Hepatocyte (in vitro differentiated cells): ENCODE data around the gene TXNDC5. TPM values are rescaled to one million over a fixed set of nuclear protein-coding genes. Genes with fewer than 3 reads are reported as not detected.

ENCODE experiments used
- DNase-seq: peaks from one replicate; pipeline ENCODE4 v3.0.0-alpha.2; 2016; ENCODE audit warnings: low spot score
- H2AFZ ChIP-seq: fragments of 200-600 bp; sonication (generic); 2 replicates; pipeline ENCODE4 v1.6.0; 2016; ENCODE audit warnings: antibody characterized with exemption, mild to moderate bottlenecking
- H3K27ac ChIP-seq: fragments of 200-600 bp; sonication (generic); 2 replicates; pipeline ENCODE4 v1.5.1; 2016; ENCODE audit warnings: mild to moderate bottlenecking
- H3K27me3 ChIP-seq: fragments of 200-600 bp; sonication (generic); 2 replicates; pipeline ENCODE4 v1.6.1; 2016
- H3K36me3 ChIP-seq: fragments of 200-600 bp; sonication (generic); replicated peaks from 2 replicates; pipeline ENCODE4 v1.5.1; 2016; ENCODE audit warnings: low read depth; ENCODE audit not compliant: insufficient read depth
- H3K4me1 ChIP-seq: fragments of 200-600 bp; sonication (generic); 2 replicates; pipeline ENCODE4 v1.5.1; 2016; ENCODE audit warnings: mild to moderate bottlenecking, moderate library complexity; ENCODE audit not compliant: insufficient read depth
- H3K4me2 ChIP-seq: fragments of 200-600 bp; sonication (generic); 2 replicates; pipeline ENCODE4 v1.6.0; 2016
- H3K4me3 ChIP-seq: fragments of 200-600 bp; sonication (generic); 2 replicates; pipeline ENCODE4 v1.5.1; 2016; ENCODE audit warnings: mild to moderate bottlenecking
- H3K79me2 ChIP-seq: fragments of 200-600 bp; sonication (generic); 2 replicates; pipeline ENCODE4 v1.6.0; 2017; ENCODE audit warnings: mild to moderate bottlenecking
- H3K9me2 ChIP-seq: fragments of 200-600 bp; sonication (generic); replicated peaks from 2 replicates; pipeline ENCODE4 v1.6.0; 2017; ENCODE audit warnings: mild to moderate bottlenecking; ENCODE audit not compliant: insufficient read depth
- H3K9me3 ChIP-seq: fragments of 200-600 bp; sonication (generic); 2 replicates; pipeline ENCODE4 v1.5.1; 2016; ENCODE audit warnings: low read depth, mild to moderate bottlenecking
- H4K20me1 ChIP-seq: fragments of 200-600 bp; sonication (generic); 2 replicates; pipeline ENCODE4 v1.6.0; 2016; ENCODE audit warnings: mild to moderate bottlenecking; ENCODE audit not compliant: insufficient read depth, poor library complexity, severe bottlenecking
- CTCF ChIP-seq: fragments of 200-600 bp; sonication (generic); IDR thresholded peaks from 2 replicates; pipeline ENCODE4 v1.5.1; 2016; ENCODE audit warnings: antibody characterized with exemption, mild to moderate bottlenecking; ENCODE audit not compliant: poor library complexity
- EZH2 ChIP-seq: fragments of 200-600 bp; sonication (generic); IDR thresholded peaks from 2 replicates; pipeline ENCODE4 v1.6.1; 2016; ENCODE audit warnings: antibody characterized with exemption, mild to moderate bottlenecking, borderline replicate concordance
- EZH2phosphoT487 ChIP-seq: fragments of 200-600 bp; sonication (generic); IDR thresholded peaks from one replicate; pipeline ENCODE4 v1.6.1; 2018; ENCODE audit warnings: antibody characterized with exemption, mild to moderate bottlenecking, low read depth, moderate library complexity; ENCODE audit not compliant: unreplicated experiment, severe bottlenecking
- WGBS: methylation state at CpG from one replicate; pipeline ENCODE4 v1.1.6; 2016; ENCODE audit warnings: low lambda C conversion rate; ENCODE audit errors: missing lambda C conversion rate; 5-methylcytosine and 5-hydroxymethylcytosine counted together
- polyA plus RNA-seq: library from polyadenylated mRNA; unstranded; fragments of >200 nt; fragmentation: Nextera tagmentation; extraction: Ambion mirVana; gene quantifications from 2 replicates; pipeline ENCODE4 v1.2.1, GENCODE V29; 2016
- total RNA-seq: library from RNA; depleted of rRNA; stranded (reverse); fragments of >200 nt; gene quantifications from 2 replicates; pipeline ENCODE4 v1.2.3, GENCODE V29; 2014

Gene TXNDC5
- 222 and 241 TPM in 2 replicates for total RNA-seq
- polyA plus RNA-seq, result 177 and 238 TPM in 2 replicates

GRCh38 chr6:7910654-7911344 lies at the start of gene TXNDC5:
TSS of gene TXNDC5 (minus strand) at chr6:7910788. CDS start at chr6:7910776, 12 bp downstream.
- Histone ChIP-seq H3K4me1 (peaks cover 12% of the 10 kb centered on the region), H3K4me2 (peak within 1 kb of the TSS; percentile 98), H3K79me2 (peaks cover 40% of the 10 kb centered on the region), H3K27me3 (no peaks in the 10 kb centered on the region), H3K9me2 (no peaks in the 10 kb centered on the region), H2AFZ (peak within 1 kb of the TSS; percentile 96), H3K27ac (peak within 1 kb of the TSS; percentile 87), H3K36me3 (no peaks in the 10 kb centered on the region), H4K20me1 (peaks cover 34% of the 10 kb centered on the region), H3K9me3 (no peaks in the 10 kb centered on the region), H3K4me3 (peak within 1 kb of the TSS; percentile 77)
- peak; percentile 92 for DNase-seq
- TF ChIP-seq EZH2, result no peak
- no peak for TF ChIP-seq EZH2phosphoT487
- no peak for TF ChIP-seq CTCF
- 6% methylated on average over 35 of the region's 75 CpGs for WGBS

- TF ChIP-seq EZH2phosphoT487 (no peak), EZH2 (no peak), CTCF (no peak)
- Histone ChIP-seq H3K79me2 (no peaks in the 10 kb centered on the region), H3K36me3 (no peaks in the 10 kb centered on the region), H3K4me1 (no peaks in the 10 kb centered on the region), H3K27me3 (no peaks in the 10 kb centered on the region), H3K4me2 (no peak overlapping the region), H3K9me3 (no peaks in the 10 kb centered on the region), H4K20me1 (no peaks in the 10 kb centered on the region), H3K9me2 (no peaks in the 10 kb centered on the region), H3K4me3 (no peak overlapping the region), H2AFZ (no peak overlapping the region), H3K27ac (no peak overlapping the region)
- WGBS, result 63% methylated on average over 4 of the region's 4 CpGs
- no peak for DNase-seq
Measured at GRCh38 chr6:7960141-7960540, 49.6 kb upstream of the TXNDC5 start.

DNA sequence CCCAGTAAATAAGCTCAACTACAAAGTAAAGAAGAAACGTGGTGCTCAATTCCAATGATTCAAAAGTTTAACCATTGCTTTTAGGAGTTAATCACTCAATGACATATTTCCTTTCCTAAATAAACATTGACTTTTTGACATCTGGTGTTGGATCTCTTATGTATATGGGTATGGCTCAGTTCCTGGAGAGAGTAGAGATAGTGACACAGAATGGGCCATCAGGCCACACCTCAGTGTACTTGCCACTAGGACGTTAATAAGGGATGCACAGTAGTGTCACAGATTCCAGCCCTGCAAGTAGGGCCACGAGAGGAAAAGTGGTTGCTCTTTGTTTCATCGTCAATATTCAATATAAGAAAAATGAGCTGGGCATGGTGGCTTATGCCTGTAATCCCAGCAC lies 48.9 kb upstream of the TXNDC5 start:
- TF ChIP-seq CTCF, result no peak
- no peak for TF ChIP-seq EZH2phosphoT487
- TF ChIP-seq EZH2, result no peak
- Histone ChIP-seq H3K79me2 (no peaks in the 10 kb centered on the region), H3K27ac (no peak overlapping the region), H2AFZ (no peak overlapping the region), H3K9me3 (no peaks in the 10 kb centered on the region), H3K9me2 (no peaks in the 10 kb centered on the region), H3K4me3 (no peak overlapping the region), H3K4me1 (no peaks in the 10 kb centered on the region), H4K20me1 (no peaks in the 10 kb centered on the region), H3K4me2 (no peak overlapping the region), H3K36me3 (no peaks in the 10 kb centered on the region), H3K27me3 (no peaks in the 10 kb centered on the region)
- 84% methylated on average over 4 of the region's 4 CpGs for WGBS
- DNase-seq, result no peak
